MM.1S (cell line): ENCODE measurements around the gene LRRC70.
A peak's percentile ranks its signal among the peaks of the same experiment; 100 is the strongest.

Experiments
- DNase-seq: peaks from one replicate; pipeline ENCODE4 v3.0.0-alpha.2; 2015
- H2AFZ ChIP-seq: fragments of 300-600 bp; sonication (generic); 2 replicates; pipeline ENCODE4 v1.6.0; 2016; ENCODE audit warnings: antibody characterized with exemption, low read length
- H3F3A ChIP-seq: fragments of 300-600 bp; sonication (generic); 2 replicates; pipeline ENCODE4 v1.6.1; 2016; ENCODE audit warnings: mild to moderate bottlenecking, antibody characterized with exemption, low read length, moderate library complexity, mixed read lengths; ENCODE audit not compliant: insufficient read depth
- H3K27ac ChIP-seq: fragments of 300-600 bp; sonication (generic); 2 replicates; pipeline ENCODE4 v1.5.1; 2016; ENCODE audit warnings: mild to moderate bottlenecking, low read length
- H3K27me3 ChIP-seq: fragments of 300-600 bp; sonication (generic); replicated peaks from 2 replicates; pipeline ENCODE4 v1.6.0; 2016; ENCODE audit warnings: low read length; ENCODE audit not compliant: insufficient read depth
- H3K36me3 ChIP-seq: fragments of 300-600 bp; sonication (generic); replicated peaks from 2 replicates; pipeline ENCODE4 v1.6.1; 2016; ENCODE audit warnings: mild to moderate bottlenecking, low read length, mixed read lengths; ENCODE audit not compliant: insufficient read depth
- H3K4me1 ChIP-seq: fragments of 300-600 bp; sonication (generic); 2 replicates; pipeline ENCODE4 v1.6.1; 2016; ENCODE audit warnings: low read length, mixed read lengths
- H3K4me2 ChIP-seq: fragments of 300-600 bp; sonication (generic); 2 replicates; pipeline ENCODE4 v1.6.0; 2016; ENCODE audit warnings: low read depth, low read length
- H3K4me3 ChIP-seq: fragments of 300-600 bp; sonication (generic); 2 replicates; pipeline ENCODE4 v1.5.1; 2016; ENCODE audit warnings: low read length, mixed read lengths
- H3K79me2 ChIP-seq: fragments of 300-600 bp; sonication (generic); 2 replicates; pipeline ENCODE4 v1.6.1; 2016; ENCODE audit warnings: mixed run types, low read length, mixed read lengths
- H3K9ac ChIP-seq: fragments of 300-600 bp; sonication (generic); 2 replicates; pipeline ENCODE4 v1.6.1; 2016; ENCODE audit warnings: low read length, mixed read lengths
- H3K9me2 ChIP-seq: fragments of 300-600 bp; sonication (generic); replicated peaks from 2 replicates; pipeline ENCODE4 v1.6.1; 2016; ENCODE audit warnings: mild to moderate bottlenecking, low read length, mixed read lengths; ENCODE audit not compliant: insufficient read depth
- H3K9me3 ChIP-seq: fragments of 300-600 bp; sonication (generic); replicated peaks from 2 replicates; pipeline ENCODE4 v1.6.1; 2016; ENCODE audit warnings: mild to moderate bottlenecking, low read length, mixed read lengths; ENCODE audit not compliant: insufficient read depth
- H4K20me1 ChIP-seq: fragments of 300-600 bp; sonication (generic); 2 replicates; pipeline ENCODE4 v1.6.1; 2016; ENCODE audit warnings: mild to moderate bottlenecking, low read length, moderate library complexity, mixed read lengths; ENCODE audit not compliant: insufficient read depth
- CTCF ChIP-seq: fragments of 300-600 bp; sonication (generic); IDR thresholded peaks from 2 replicates; pipeline ENCODE4 v1.5.1; 2016; ENCODE audit warnings: antibody characterized with exemption, low read length, mixed read lengths
- EZH2 ChIP-seq: fragments of 300-600 bp; sonication (generic); optimal IDR thresholded peaks from 2 replicates; pipeline ENCODE3; 2017; ENCODE audit warnings: low read depth, mild to moderate bottlenecking, antibody characterized with exemption, low read length, mixed read lengths
- EZH2phosphoT487 ChIP-seq: fragments of 300-600 bp; sonication (generic); IDR thresholded peaks from 2 replicates; pipeline ENCODE4 v1.6.1; 2018; ENCODE audit warnings: antibody characterized with exemption, low read length

Gene LRRC70

DNA sequence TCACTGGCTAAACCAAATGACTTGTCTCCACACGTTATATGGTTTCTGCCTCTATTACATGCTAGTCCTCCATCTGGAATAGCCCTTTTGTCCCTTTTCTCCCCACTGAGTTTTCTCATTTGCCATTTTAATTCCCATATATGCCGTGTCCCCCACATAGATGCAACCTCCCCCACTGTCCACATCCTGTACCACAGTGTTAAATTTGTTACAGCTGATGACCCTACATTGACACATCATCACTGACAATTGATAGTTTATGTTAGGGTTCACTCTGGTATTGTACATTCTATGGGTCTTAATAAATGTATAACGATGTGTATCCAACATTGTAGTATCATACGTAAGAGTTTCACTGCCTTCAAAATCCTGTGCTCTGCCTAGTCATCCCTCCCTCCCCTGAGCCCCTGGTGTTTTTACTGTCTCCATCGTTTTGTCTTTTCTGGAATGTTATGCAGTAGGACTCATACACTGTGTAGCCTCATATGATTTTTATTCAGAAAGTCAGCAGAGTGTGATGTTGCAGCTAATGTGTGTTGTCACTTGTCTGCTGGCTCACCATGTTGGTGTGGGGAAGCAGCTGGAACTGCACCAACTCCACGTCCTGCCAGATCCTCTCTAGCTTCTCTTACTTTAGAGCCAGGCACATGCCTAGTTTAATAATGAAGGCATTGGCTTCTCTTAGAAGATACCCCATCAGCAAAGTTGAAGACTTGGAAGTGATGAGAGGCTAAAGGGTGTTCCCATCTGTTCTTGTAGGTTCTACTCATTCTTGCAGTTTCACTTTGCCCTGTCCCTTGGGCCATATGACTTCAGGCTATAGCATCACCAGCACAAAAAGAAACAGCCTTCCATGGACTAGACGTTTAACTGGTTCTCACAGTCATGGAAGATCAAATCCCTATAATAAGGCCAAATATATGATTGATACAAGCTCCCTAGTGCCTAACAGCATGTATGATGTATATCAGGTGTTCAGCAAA, 30.2 kb downstream of the LRRC70 start:
- Histone ChIP-seq H3F3A (no peaks in the 10 kb centered on the region), H3K4me3 (no peak overlapping the region), H3K9ac (no peak overlapping the region), H3K27ac (no peak overlapping the region), H3K36me3 (no peaks in the 10 kb centered on the region), H4K20me1 (no peaks in the 10 kb centered on the region), H3K9me3 (no peaks in the 10 kb centered on the region), H3K4me1 (peaks cover 17% of the 10 kb centered on the region; the same call in 1 of the 2 replicates), H3K4me2 (no peak overlapping the region), H3K9me2 (no peaks in the 10 kb centered on the region), H3K79me2 (no peaks in the 10 kb centered on the region), H3K27me3 (no peaks in the 10 kb centered on the region), H2AFZ (no peak overlapping the region)
- DNase-seq, result no peak
- TF ChIP-seq EZH2phosphoT487 (no peak), CTCF (no peak), EZH2 (no peak)

GRCh38 chr5:62614355-62614754, 35.7 kb downstream of the LRRC70 start:
- H3K4me1 ChIP-seq, result peaks cover 32% of the 10 kb centered on the region
- H3K27ac ChIP-seq, result no peak overlapping the region
- H3K4me2 ChIP-seq, result no peak overlapping the region
- no peaks in the 10 kb centered on the region for H3K79me2 ChIP-seq
- H3K27me3 ChIP-seq, result no peaks in the 10 kb centered on the region
- peaks cover 22% of the 10 kb centered on the region for H3F3A ChIP-seq
- no peak overlapping the region for H3K9ac ChIP-seq
- TF ChIP-seq CTCF (no peak), EZH2 (no peak), EZH2phosphoT487 (no peak)
- no peaks in the 10 kb centered on the region for H4K20me1 ChIP-seq
- no peaks in the 10 kb centered on the region for H3K9me2 ChIP-seq
- H3K36me3 ChIP-seq, result no peaks in the 10 kb centered on the region
- H2AFZ ChIP-seq, result no peak overlapping the region
- no peak for DNase-seq
- no peak overlapping the region for H3K4me3 ChIP-seq
- H3K9me3 ChIP-seq, result no peaks in the 10 kb centered on the region

GRCh38 chr5:62616615-62617277, 38.1 kb downstream of the LRRC70 start:
- Histone ChIP-seq H3K27me3 (no peaks in the 10 kb centered on the region), H3K9me3 (no peaks in the 10 kb centered on the region), H3K4me2 (peak overlapping the region; percentile 48; the same call in 1 of the 2 replicates), H3K9ac (peak overlapping the region; percentile 21; the same call in 1 of the 2 replicates), H4K20me1 (no peaks in the 10 kb centered on the region), H3K27ac (peak overlapping the region; percentile 68; the same call in 1 of the 2 replicates), H3K36me3 (no peaks in the 10 kb centered on the region), H3K79me2 (no peaks in the 10 kb centered on the region), H3K4me1 (peaks cover 40% of the 10 kb centered on the region), H2AFZ (no peak overlapping the region), H3K4me3 (no peak overlapping the region), H3F3A (peaks cover 26% of the 10 kb centered on the region), H3K9me2 (no peaks in the 10 kb centered on the region)
- DNase-seq, result peak; percentile 78
- TF ChIP-seq EZH2 (no peak), EZH2phosphoT487 (no peak), CTCF (no peak)
